ENCODE measurements around the gene ADCY10.
A peak's percentile ranks its signal among the peaks of the same experiment; 100 is the strongest.
"Not testable (repeated sequence)": the region's sequence is repeated elsewhere in the genome, so short reads cannot be mapped to it uniquely, and the experiment has no call there.

ADCY10 gene

DNA sequence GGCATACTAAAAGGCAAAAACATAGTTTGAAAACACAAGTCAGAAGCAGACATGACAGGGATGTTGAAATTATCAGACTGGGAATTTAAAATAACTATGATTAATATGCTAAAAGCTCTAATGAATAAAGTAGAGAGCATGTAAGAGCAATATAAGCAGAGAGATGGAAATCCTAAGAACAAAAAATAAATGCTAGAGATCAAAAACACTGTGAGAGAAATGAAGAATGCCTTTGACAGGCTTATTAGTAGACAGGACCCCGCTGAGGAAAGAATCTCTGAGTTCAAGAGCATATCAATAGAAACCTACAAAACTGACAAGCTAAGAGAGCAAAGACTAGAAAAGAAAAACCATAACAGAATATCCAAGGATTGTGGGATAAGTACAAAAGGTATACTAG, 98.3 kb downstream of the ADCY10 start:
- in situ Hi-C loops (cut with MboI; ENCODE audit: low sequenced_read_pairs, unreplicated experiment) = no loop called here
- no peak for DNase-seq (ENCODE audit: low spot score)
- TF ChIP-seq, protein P1, sequence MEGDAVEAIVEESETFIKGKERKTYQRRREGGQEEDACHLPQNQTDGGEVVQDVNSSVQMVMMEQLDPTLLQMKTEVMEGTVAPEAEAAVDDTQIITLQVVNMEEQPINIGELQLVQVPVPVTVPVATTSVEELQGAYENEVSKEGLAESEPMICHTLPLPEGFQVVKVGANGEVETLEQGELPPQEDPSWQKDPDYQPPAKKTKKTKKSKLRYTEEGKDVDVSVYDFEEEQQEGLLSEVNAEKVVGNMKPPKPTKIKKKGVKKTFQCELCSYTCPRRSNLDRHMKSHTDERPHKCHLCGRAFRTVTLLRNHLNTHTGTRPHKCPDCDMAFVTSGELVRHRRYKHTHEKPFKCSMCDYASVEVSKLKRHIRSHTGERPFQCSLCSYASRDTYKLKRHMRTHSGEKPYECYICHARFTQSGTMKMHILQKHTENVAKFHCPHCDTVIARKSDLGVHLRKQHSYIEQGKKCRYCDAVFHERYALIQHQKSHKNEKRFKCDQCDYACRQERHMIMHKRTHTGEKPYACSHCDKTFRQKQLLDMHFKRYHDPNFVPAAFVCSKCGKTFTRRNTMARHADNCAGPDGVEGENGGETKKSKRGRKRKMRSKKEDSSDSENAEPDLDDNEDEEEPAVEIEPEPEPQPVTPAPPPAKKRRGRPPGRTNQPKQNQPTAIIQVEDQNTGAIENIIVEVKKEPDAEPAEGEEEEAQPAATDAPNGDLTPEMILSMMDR (IDR thresholded peaks at IDR 0.05; ENCODE audit: borderline replicate concordance, control extremely low read depth, extremely low read depth, insufficient read depth, missing control alignments) = no peak

DNA sequence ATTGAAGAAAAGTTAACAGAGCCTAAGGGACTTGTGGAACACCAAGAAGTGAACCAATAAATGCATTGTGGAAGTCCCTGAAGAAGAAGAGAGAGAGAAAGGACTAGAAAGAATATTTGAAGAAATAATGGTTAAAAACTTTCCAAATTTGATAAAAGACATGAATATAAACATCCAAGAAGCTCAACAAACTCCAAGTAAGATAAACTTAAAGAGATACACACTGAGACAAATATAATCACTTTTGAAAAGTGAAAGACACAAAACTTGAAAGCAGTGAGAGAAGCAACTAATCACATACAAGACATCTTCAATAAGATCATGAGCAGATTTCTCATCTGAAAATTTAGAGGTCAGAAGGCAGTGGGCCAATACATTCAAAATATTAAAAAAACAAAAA, 101.0 kb downstream of the ADCY10 start:
- DNase-seq (ENCODE audit: low spot score) = no peak
- in situ Hi-C loops (cut with MboI; ENCODE audit: low sequenced_read_pairs, unreplicated experiment) = no loop called here
- TF ChIP-seq, protein P1 (IDR thresholded peaks at IDR 0.05; ENCODE audit: borderline replicate concordance, control extremely low read depth, extremely low read depth, insufficient read depth, missing control alignments) = no peak

DNA sequence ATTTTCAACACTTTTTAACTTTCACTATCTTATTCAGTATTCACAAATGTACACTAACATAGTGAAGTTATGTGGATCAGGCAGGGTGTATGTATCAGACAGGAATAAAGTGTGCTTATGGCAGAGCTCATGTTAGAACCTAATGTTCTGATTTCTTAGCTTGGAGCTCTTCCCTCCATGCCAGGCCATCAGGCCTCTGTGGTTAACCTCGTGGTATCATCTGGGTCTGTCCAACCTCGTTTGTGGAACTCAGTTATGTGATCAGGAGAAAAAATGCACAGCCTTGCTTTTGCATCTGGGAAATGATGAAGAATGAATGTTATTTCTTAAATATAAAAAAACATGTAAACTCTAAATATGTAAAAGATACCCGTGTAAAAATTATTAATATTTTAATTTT, 105.2 kb downstream of the ADCY10 start:
- TF ChIP-seq, protein P1 (IDR thresholded peaks at IDR 0.05; ENCODE audit: borderline replicate concordance, control extremely low read depth, extremely low read depth, insufficient read depth, missing control alignments) = no peak
- in situ Hi-C loops (cut with MboI; ENCODE audit: low sequenced_read_pairs, unreplicated experiment) = no loop called here
- DNase-seq (ENCODE audit: low spot score) = no peak

DNA sequence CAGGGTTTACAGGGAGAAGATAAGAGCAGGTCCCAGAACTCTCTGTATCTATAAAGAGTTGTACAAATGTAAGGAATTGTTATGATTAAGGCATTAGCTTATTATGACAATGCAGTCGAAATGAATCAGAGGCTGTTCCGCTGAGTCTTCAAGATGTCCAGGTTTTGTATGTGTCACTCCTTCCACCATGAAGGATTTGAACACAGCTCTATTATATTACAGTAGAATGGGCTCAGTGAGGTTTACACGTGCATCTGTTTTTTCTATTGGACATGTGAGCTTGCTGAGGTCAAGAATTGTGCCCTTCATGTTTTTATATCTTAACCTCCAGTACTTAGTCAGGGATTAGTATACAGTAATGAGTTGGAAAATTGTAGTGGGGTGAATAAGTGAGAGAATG, 105.8 kb downstream of the ADCY10 start:
- DNase-seq (ENCODE audit: low spot score) = no peak
- in situ Hi-C loops (cut with MboI; ENCODE audit: low sequenced_read_pairs, unreplicated experiment) = no loop called here

DNA sequence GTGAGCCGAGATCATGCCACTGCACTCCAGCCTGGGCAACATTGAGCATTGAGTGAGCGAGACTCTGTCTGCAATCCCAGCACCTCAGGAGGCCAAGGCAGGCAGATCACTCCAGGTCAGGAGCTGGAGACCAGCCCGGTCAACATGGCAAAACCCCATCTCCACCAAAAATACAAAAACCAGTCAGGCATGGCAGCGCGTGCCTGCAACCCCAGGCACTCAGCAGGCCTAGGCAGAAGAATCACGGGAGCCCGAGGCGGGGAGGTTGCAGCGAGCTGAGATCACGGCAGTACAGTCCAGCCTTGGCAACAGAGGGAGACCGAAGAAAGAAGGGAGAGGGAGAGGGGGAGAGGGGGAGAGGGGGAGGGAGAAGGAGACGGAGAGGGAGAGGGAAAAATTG, 107.3 kb downstream of the ADCY10 start:
- in situ Hi-C loops (cut with MboI; ENCODE audit: low sequenced_read_pairs, unreplicated experiment); DNase-seq (ENCODE audit: low spot score): not testable (repeated sequence)

More for the DNA sequence above, 105.8 kb downstream of the ADCY10 start:
- TF ChIP-seq, protein P1 (IDR thresholded peaks at IDR 0.05; ENCODE audit: borderline replicate concordance, control extremely low read depth, extremely low read depth, insufficient read depth, missing control alignments) = no peak

DNA sequence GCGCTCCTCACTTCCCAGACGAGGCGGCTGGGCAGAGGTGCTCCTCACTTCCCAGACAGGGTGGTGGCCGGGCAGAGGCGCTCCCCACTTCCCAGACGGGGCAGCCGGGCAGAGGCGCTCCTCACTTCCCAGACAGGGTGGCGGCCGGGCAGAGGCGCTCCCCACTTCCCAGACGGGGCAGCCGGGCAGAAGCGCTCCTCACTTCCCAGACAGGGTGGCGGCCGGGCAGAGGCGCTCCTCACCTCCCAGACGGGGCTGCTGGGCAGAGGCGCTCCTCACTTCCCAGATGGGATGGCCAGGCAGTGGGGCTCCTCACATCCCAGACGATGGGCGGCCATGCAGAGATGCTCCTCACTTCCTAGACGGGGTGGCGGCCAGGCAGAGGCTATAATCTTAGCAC, 107.7 kb downstream of the ADCY10 start:
- DNase-seq (ENCODE audit: low spot score); in situ Hi-C loops (cut with MboI; ENCODE audit: low sequenced_read_pairs, unreplicated experiment): not testable (repeated sequence)

DNA sequence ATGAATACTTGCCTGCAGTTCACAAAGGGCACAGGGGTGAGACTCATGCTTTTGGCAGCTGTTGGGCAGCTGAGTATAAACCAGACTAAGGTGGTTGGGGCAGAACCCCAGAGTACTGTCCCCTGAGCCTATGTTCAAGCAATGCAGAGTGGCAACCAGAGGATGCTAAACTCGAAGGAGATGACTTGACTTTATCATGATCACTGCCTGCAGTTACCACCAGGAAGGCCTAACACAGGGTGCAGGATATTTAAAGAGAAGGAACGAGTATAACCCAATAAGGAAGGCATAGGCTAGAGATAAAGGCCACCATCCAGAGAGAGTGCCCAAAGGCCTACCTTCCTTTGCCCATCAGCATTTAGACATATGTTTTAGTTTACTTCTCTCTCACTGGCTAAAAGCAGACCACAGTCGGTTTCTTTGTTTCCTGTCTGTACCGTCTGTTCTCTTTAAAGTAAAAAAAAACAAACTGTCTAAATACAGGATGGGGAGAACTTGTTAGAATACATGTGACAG, 108.8 kb downstream of the ADCY10 start:
- peak; percentile 45 for DNase-seq (ENCODE audit: low spot score)
- TF ChIP-seq, protein P1 (IDR thresholded peaks at IDR 0.05; ENCODE audit: borderline replicate concordance, control extremely low read depth, extremely low read depth, insufficient read depth, missing control alignments) = no peak
- in situ Hi-C loops (cut with MboI; ENCODE audit: low sequenced_read_pairs, unreplicated experiment) = no loop called here

Data from GM13976 (cell line).